PFSK-1 (cell line): ENCODE data around the gene LENG8.

Experiments
- FOXP2 ChIP-seq: optimal IDR thresholded peaks from 2 replicates; pipeline ENCODE3; 2011; ENCODE audit warnings: borderline replicate concordance, control low read depth, inconsistent platforms; ENCODE audit not compliant: insufficient read depth; ENCODE audit errors: extremely low read length, extremely low read depth
- POLR2AphosphoS5 ChIP-seq: IDR thresholded peaks from 2 replicates; pipeline ENCODE4 v1.6.1; 2012; ENCODE audit warnings: low read depth, mild to moderate bottlenecking, control low read depth, low read length, moderate library complexity
- REST ChIP-seq, 2 experiments: IDR thresholded peaks; 2 replicates each; pipeline versions ENCODE4 v1.6.1 to v1.8.0; 2011 to 2012; ENCODE audit warnings: low read depth in 2 of 2, low read length in 2 of 2, control low read depth in 1 of 2, inconsistent platforms in 1 of 2, mild to moderate bottlenecking in 1 of 2, moderate library complexity in 1 of 2; ENCODE audit not compliant: insufficient read depth in 1 of 2

GRCh38 chr19:54432144-54432738 lies 16.8 kb upstream of the LENG8 start:
- no peak for TF ChIP-seq FOXP2
- TF ChIP-seq POLR2AphosphoS5, result no peak
- TF ChIP-seq REST (IDR thresholded peaks at IDR 0.05; ENCODE audit: insufficient read depth in 1 of 2, low read depth in 2 of 2, low read length in 2 of 2), result no peak
